Neuronal stem cell (in vitro differentiated cells): ENCODE data around the gene FOXC1.
A peak's percentile ranks its signal among the peaks of the same experiment; 100 is the strongest.

Experiments used
- DNase-seq: peaks from one replicate; pipeline ENCODE4 v3.0.0-alpha.2; 2013; ENCODE audit warnings: low spot score
- H2AFZ ChIP-seq: one replicate; pipeline ENCODE4 v1.6.1; 2013; ENCODE audit warnings: mild to moderate bottlenecking, low read length, inconsistent platforms
- H2AK5ac ChIP-seq: 2 replicates; pipeline ENCODE4 v1.6.1; 2013; ENCODE audit warnings: low read depth, mild to moderate bottlenecking, inconsistent platforms, low read length, moderate library complexity, mixed read lengths
- H2BK120ac ChIP-seq: 2 replicates; pipeline ENCODE4 v1.6.1; 2013; ENCODE audit warnings: low read depth, mild to moderate bottlenecking, inconsistent platforms, low read length, moderate library complexity, mixed read lengths
- H2BK12ac ChIP-seq: one replicate; pipeline ENCODE4 v1.6.1; 2013; ENCODE audit warnings: low read length, inconsistent platforms
- H2BK15ac ChIP-seq: 2 replicates; pipeline ENCODE4 v1.6.1; 2013; ENCODE audit warnings: mild to moderate bottlenecking, low read length, inconsistent platforms, mixed read lengths
- H2BK5ac ChIP-seq: one replicate; pipeline ENCODE4 v1.6.1; 2013; ENCODE audit warnings: inconsistent platforms, mild to moderate bottlenecking, low read length, moderate library complexity
- H3K14ac ChIP-seq: one replicate; pipeline ENCODE4 v1.6.1; 2013; ENCODE audit warnings: low read length, inconsistent platforms
- H3K18ac ChIP-seq: 2 replicates; pipeline ENCODE4 v1.6.1; 2013; ENCODE audit warnings: low read length, inconsistent platforms
- H3K23ac ChIP-seq: 2 replicates; pipeline ENCODE4 v1.6.1; 2013; ENCODE audit warnings: low read depth, mild to moderate bottlenecking, mixed read lengths, low read length, inconsistent platforms; ENCODE audit not compliant: poor library complexity
- H3K27ac ChIP-seq: replicated peaks from 3 replicates; pipeline ENCODE4 v1.5.1; 2013; ENCODE audit warnings: low read length, inconsistent platforms
- H3K27me3 ChIP-seq, 3 experiments: 2 replicates each; pipeline ENCODE4 v1.6.1; 2013; ENCODE audit warnings: low read length in 3 of 3, mild to moderate bottlenecking in 2 of 3, inconsistent platforms in 1 of 3, low read depth in 1 of 3, mixed read lengths in 1 of 3, moderate library complexity in 1 of 3; ENCODE audit not compliant: control insufficient read depth in 3 of 3, insufficient read depth in 3 of 3
- H3K36me3 ChIP-seq, 2 donors: replicated peaks in 1 of 2; 2 replicates each; pipeline ENCODE4 v1.6.1; 2013; ENCODE audit warnings: low read length in 2 of 2; ENCODE audit not compliant: control insufficient read depth in 2 of 2, insufficient read depth in 2 of 2
- H3K4ac ChIP-seq: 2 replicates; pipeline ENCODE4 v1.6.1; 2013; ENCODE audit warnings: inconsistent platforms, mild to moderate bottlenecking, low read length, moderate library complexity
- H3K4me1 ChIP-seq, 2 donors: 1 replicate in 1 of 2; 2 replicates in 1 of 2; pipeline ENCODE4 v1.6.1; 2013; ENCODE audit warnings: low read length in 2 of 2, low read depth in 1 of 2; ENCODE audit not compliant: control insufficient read depth in 2 of 2, insufficient read depth in 1 of 2
- H3K4me2 ChIP-seq: one replicate; pipeline ENCODE4 v1.6.1; 2013; ENCODE audit warnings: mild to moderate bottlenecking, low read length, inconsistent platforms; ENCODE audit not compliant: insufficient read depth, poor library complexity, severe bottlenecking
- H3K4me3 ChIP-seq, 2 donors: 2 replicates each; pipeline ENCODE4 v1.5.1; 2013; ENCODE audit warnings: low read length in 2 of 2, mild to moderate bottlenecking in 2 of 2, inconsistent platforms in 1 of 2, moderate library complexity in 1 of 2
- H3K79me1 ChIP-seq: one replicate; pipeline ENCODE4 v1.6.1; 2013; ENCODE audit warnings: low read depth, mild to moderate bottlenecking, inconsistent platforms, low read length, moderate library complexity
- H3K9ac ChIP-seq: one replicate; pipeline ENCODE4 v1.6.1; 2013; ENCODE audit warnings: mild to moderate bottlenecking, low read depth, low read length, inconsistent platforms; ENCODE audit not compliant: poor library complexity
- H3K9me3 ChIP-seq, 2 donors: replicated peaks in 1 of 2; 2 replicates each; pipeline versions ENCODE3 to v1.6.1; 2013; ENCODE audit warnings: low read length in 2 of 2, mild to moderate bottlenecking in 2 of 2, inconsistent platforms in 1 of 2, low read depth in 1 of 2, mixed read lengths in 1 of 2, moderate library complexity in 1 of 2; ENCODE audit not compliant: control insufficient read depth in 2 of 2, insufficient read depth in 1 of 2
- H4K8ac ChIP-seq: one replicate; pipeline ENCODE4 v1.6.1; 2013; ENCODE audit warnings: low read depth, mild to moderate bottlenecking, inconsistent platforms, low read length, moderate library complexity
- H4K91ac ChIP-seq: one replicate; pipeline ENCODE4 v1.6.1; 2013; ENCODE audit warnings: low read length, low read depth, mild to moderate bottlenecking, inconsistent platforms; ENCODE audit not compliant: poor library complexity
- WGBS, 2 donors: extraction: QIAGEN DNeasy Blood & Tissue Kit; methylation state at CpG; one replicate each; pipeline ENCODE4 v1.1.7; 2013; ENCODE audit warnings: missing lambda C conversion rate in 2 of 2, mixed read lengths in 1 of 2; ENCODE audit not compliant: insufficient read length in 2 of 2, insufficient replicate concordance in 1 of 2; ENCODE audit errors: extremely low coverage in 2 of 2; 5-methylcytosine and 5-hydroxymethylcytosine counted together

The FOXC1 gene

DNA sequence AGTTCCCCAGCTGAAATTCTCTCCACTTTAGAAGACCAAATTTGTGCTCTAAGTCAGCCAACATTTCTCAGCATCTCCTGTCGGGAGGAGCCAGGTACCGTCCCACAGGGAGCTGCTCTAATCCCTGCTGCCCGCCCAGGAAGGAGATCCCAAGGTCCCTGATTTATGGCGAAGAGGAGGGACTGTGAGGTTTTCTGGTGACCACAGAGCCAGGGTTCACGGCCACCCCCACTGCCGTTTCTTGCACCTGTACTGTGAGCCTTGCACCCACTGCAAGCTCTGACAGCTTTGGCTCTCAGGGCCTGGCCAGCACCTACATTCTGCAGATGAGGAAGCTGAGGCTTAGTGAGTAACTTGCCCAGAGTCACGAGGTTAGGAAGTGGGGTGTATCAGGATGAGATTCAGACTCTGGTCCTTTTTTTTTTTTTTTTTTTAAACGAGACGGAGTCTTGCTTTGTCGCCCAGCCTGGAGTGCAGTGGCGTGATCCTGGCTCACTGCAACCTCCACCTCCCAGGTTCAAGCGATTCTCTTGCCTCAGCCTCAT lies 34.9 kb downstream of the FOXC1 start:
- Histone ChIP-seq H3K36me3 (no peaks in the 10 kb centered on the region), H3K4ac (no peak overlapping the region), H3K27me3 (no peaks in the 10 kb centered on the region), H3K9me3 (no peaks in the 10 kb centered on the region), H2AK5ac (peak overlapping the region; percentile 91), H2BK120ac (no peak overlapping the region), H4K8ac (no peak overlapping the region), H2BK5ac (no peak overlapping the region), H3K4me2 (no peak overlapping the region), H3K4me3 (no peak overlapping the region), H3K27ac (no peak overlapping the region), H2AFZ (no peak overlapping the region), H4K91ac (no peak overlapping the region), H2BK12ac (peak overlapping the region; percentile 2), H3K4me1 (peaks cover 0 to 9% of the 10 kb centered on the region in 2 donors), H2BK15ac (no peak overlapping the region), H3K14ac (no peak overlapping the region), H3K9ac (no peak overlapping the region), H3K18ac (peak overlapping the region; percentile 5), H3K23ac (no peak overlapping the region), H3K79me1 (no peaks in the 10 kb centered on the region)
- WGBS, 2 donors, result no CpG with 5 or more reads among the region's 12 CpGs
- DNase-seq, result no peak

DNA sequence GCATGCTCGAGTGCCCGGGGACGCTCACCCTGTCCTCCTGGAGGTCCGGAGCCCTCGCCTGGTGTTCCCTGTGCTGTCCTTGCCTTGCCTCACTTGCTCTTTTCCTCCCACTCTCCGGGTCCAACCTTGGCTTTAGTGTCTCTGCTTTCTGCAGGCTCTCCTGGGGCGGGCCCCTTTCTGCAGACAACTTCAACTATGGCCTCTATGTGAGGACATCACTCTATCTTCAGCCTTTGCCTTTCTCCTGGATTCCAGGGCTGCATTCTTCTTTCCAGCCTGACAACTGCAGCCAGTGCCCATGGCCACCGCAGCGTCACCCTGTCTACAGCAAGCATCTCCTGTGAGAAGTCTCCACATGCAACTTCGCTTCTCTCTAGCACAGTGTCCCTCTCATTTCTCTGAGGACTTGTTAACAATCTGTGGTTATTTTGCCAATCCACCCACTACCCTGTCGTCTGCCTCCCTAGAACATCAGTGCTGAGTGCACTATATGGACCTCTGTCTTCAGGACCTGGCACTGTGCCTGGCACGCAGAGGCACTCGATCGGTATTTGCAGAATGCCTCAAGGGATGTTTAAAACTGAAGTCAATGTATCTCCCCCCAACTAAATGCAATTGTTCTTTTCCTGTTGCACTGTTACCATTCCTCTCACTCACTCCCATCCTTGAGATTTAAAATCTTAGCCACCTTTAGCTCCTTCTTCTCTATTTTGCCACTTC lies 35.9 kb downstream of the FOXC1 start:
- H3K23ac ChIP-seq, result no peak overlapping the region
- H3K4ac ChIP-seq, result no peak overlapping the region
- no peak for DNase-seq
- peak overlapping the region; percentile 62 for H3K18ac ChIP-seq
- H2BK15ac ChIP-seq, result no peak overlapping the region
- no peaks in the 10 kb centered on the region for H3K27me3 ChIP-seq
- peaks cover 0 to 9% of the 10 kb centered on the region in 2 donors for H3K4me1 ChIP-seq
- H2BK120ac ChIP-seq, result no peak overlapping the region
- no peak overlapping the region for H2AFZ ChIP-seq
- no peaks in the 10 kb centered on the region for H3K79me1 ChIP-seq
- H3K14ac ChIP-seq, result no peak overlapping the region
- H2AK5ac ChIP-seq, result no peak overlapping the region
- no peak overlapping the region for H2BK5ac ChIP-seq
- H4K91ac ChIP-seq, result no peak overlapping the region
- WGBS, 2 donors, result no CpG with 5 or more reads among the region's 14 CpGs
- no peaks in the 10 kb centered on the region for H3K9me3 ChIP-seq
- H3K4me2 ChIP-seq, result no peak overlapping the region
- no peak overlapping the region for H3K4me3 ChIP-seq
- no peak overlapping the region for H3K9ac ChIP-seq
- no peaks in the 10 kb centered on the region for H3K36me3 ChIP-seq
- no peak overlapping the region for H3K27ac ChIP-seq
- no peak overlapping the region for H4K8ac ChIP-seq
- no peak overlapping the region for H2BK12ac ChIP-seq

DNA sequence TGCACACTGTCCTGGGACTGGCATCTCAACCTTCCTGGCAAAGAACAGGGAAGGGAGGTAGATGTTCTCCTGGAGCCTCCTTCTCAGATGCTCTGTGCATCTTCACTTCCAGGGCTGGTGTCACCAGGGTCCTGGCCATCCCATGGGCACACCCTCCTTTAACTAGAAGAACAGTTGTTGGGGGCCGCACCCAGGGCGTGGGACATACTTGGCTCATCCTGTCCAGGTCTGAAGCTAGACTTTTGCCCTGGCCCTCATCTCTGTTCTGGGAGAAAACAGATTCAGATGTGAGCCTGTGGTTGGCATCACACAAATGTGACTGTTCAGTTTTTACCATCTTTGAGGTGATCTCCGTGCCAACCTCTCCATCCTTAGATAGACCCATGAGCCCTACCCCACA lies 41.6 kb downstream of the FOXC1 start:
- peaks cover 0 to 1% of the 10 kb centered on the region in 2 donors for H3K4me1 ChIP-seq
- no peak for DNase-seq
- H2BK12ac ChIP-seq, result no peak overlapping the region
- no peak overlapping the region for H3K4ac ChIP-seq
- H3K9me3 ChIP-seq, result peaks cover 0 to 3% of the 10 kb centered on the region in 2 donors
- H2BK15ac ChIP-seq, result no peak overlapping the region
- H2BK120ac ChIP-seq, result no peak overlapping the region
- no peaks in the 10 kb centered on the region for H3K36me3 ChIP-seq
- no peak overlapping the region for H2AK5ac ChIP-seq
- H3K4me3 ChIP-seq, result no peak overlapping the region
- H3K9ac ChIP-seq, result no peak overlapping the region
- no peak overlapping the region for H3K4me2 ChIP-seq
- H3K27me3 ChIP-seq, result no peaks in the 10 kb centered on the region
- H4K8ac ChIP-seq, result no peak overlapping the region
- WGBS, 2 donors, result no CpG with 5 or more reads among the region's 3 CpGs
- H3K27ac ChIP-seq, result no peak overlapping the region
- H4K91ac ChIP-seq, result no peak overlapping the region
- H2BK5ac ChIP-seq, result no peak overlapping the region
- no peak overlapping the region for H2AFZ ChIP-seq
- H3K14ac ChIP-seq, result no peak overlapping the region
- H3K79me1 ChIP-seq, result no peaks in the 10 kb centered on the region
- H3K23ac ChIP-seq, result no peak overlapping the region
- no peak overlapping the region for H3K18ac ChIP-seq

DNA sequence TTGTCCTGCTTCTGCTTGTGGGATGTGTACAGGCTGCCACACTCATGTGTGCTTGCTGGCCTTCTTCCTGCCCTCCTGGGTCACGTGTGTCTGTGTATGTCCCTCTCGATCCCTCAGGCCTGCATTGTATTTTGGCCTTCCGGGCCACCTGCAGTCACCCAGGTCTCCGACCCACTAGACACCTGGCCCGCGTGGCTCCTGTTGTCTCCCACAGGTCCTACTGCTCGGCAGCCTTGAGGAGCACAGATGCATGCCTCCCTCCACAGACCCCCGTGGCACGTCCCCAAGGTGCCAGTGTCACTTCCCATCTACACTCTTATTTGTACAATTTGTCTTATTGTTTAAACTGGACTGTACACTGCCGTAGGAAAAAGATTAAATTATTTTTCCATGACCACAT lies 43.1 kb downstream of the FOXC1 start:
- Histone ChIP-seq H4K8ac (no peak overlapping the region), H3K4me1 (peaks cover 6 to 8% of the 10 kb centered on the region in 2 donors), H2AFZ (no peak overlapping the region), H2BK15ac (no peak overlapping the region), H3K23ac (peak overlapping the region; percentile 83), H3K9ac (no peak overlapping the region), H2BK12ac (peak overlapping the region; percentile 46), H3K4me3 (peak overlapping the region in 1 of 2 donors; percentile 52), H3K36me3 (no peaks in the 10 kb centered on the region), H3K27me3 (no peaks in the 10 kb centered on the region), H2BK120ac (no peak overlapping the region), H3K4me2 (no peak overlapping the region), H3K27ac (no peak overlapping the region), H3K18ac (peak overlapping the region; percentile 75), H3K9me3 (peaks cover 0 to 3% of the 10 kb centered on the region in 2 donors), H4K91ac (peak overlapping the region; percentile 89), H2AK5ac (no peak overlapping the region), H3K14ac (peak overlapping the region; percentile 60), H3K4ac (no peak overlapping the region), H2BK5ac (no peak overlapping the region), H3K79me1 (no peaks in the 10 kb centered on the region)
- DNase-seq, result no peak
- no CpG with 5 or more reads among the region's 10 CpGs for WGBS, 2 donors
